ENCODE data around the gene WWTR1.

DNA sequence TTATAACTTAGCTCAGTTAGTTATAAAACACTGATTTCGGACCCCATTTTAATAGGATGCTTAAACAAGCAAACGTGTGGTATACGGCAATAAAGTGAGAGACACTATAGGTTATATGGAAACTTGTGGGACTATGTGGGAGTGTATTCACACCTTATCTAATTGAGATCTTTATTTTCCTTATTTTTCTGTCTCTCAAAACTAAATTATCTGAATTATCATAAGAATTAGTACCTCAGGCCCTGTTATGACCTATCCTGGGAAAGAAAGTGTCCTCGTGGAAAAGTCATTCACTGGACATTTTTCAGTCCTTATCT, 14.4 kb downstream of the WWTR1 start:
- TF ChIP-seq GATA2 (IDR thresholded peaks at IDR 0.05; ENCODE audit: low read depth, low read length) (no peak), GATA3 (IDR thresholded peaks at IDR 0.05; ENCODE audit: low read depth, low read length) (no peak)
